ENCODE measurements around the gene KCNMA1. TPM values are rescaled to one million over a fixed set of nuclear protein-coding genes. Genes with fewer than 3 reads are reported as not detected.

Gene KCNMA1
- total RNA-seq, 1 donor from 2014 or later, result 41.3 TPM

DNA sequence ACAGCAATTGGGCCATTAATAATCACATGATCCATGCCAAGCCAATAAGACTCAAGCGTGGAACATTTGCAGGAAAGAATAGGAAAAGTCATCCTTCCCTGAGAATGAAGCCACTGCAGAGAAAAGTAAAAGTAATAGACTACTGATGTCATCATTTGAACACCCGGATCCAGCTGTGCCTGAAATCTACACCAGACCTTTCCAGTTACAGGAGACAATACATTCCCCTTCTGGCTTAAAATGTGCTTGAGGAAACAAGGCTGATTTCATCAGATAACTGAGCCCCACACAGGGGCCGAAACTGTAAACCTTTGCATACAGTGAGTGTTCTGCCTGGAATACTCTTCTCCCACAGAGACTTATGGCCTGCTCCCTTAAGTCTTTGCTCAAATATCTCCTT, 232.8 kb downstream of the KCNMA1 start:
- Histone ChIP-seq H3K27me3 (ENCODE audit: low read depth) (no peaks in the 10 kb centered on the region), H3K4me3 (no peak overlapping the region), H3K9me3 (no peaks in the 10 kb centered on the region), H3K4me1 (peaks cover 10% of the 10 kb centered on the region), H3K36me3 (no peaks in the 10 kb centered on the region), H3K27ac (no peak overlapping the region)
- intact Hi-C loops (cut with DNase I), result no loop called here
- DNase-seq (no peak), ATAC-seq (no peak)
- TF ChIP-seq, protein P1, sequence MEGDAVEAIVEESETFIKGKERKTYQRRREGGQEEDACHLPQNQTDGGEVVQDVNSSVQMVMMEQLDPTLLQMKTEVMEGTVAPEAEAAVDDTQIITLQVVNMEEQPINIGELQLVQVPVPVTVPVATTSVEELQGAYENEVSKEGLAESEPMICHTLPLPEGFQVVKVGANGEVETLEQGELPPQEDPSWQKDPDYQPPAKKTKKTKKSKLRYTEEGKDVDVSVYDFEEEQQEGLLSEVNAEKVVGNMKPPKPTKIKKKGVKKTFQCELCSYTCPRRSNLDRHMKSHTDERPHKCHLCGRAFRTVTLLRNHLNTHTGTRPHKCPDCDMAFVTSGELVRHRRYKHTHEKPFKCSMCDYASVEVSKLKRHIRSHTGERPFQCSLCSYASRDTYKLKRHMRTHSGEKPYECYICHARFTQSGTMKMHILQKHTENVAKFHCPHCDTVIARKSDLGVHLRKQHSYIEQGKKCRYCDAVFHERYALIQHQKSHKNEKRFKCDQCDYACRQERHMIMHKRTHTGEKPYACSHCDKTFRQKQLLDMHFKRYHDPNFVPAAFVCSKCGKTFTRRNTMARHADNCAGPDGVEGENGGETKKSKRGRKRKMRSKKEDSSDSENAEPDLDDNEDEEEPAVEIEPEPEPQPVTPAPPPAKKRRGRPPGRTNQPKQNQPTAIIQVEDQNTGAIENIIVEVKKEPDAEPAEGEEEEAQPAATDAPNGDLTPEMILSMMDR (IDR thresholded peaks at IDR 0.05), result no peak

DNA sequence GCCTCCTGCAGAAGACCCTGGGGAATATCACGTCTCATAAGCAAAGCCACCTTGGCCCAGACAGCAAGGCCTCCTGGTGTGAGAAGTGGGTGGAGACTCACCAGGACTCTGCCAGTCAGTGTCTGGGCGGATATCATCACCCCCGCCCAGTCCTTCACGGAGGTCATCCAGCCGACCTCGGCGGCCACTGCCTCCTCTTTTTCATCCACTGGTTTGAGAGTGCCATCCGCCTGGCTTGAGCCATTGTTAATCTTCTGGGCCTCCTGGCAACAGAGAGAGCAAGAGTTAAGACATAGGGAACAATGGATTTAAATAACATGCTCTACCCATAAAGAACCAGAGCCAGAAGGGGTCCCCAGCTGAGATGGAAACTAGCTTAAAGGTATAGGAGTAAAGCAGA, 233.8 kb downstream of the KCNMA1 start:
- ATAC-seq (no peak), DNase-seq (no peak)
- H3K4me3 ChIP-seq, result no peak overlapping the region
- H3K27ac ChIP-seq, result no peak overlapping the region
- TF ChIP-seq, protein P1 (IDR thresholded peaks at IDR 0.05), result no peak
- no peaks in the 10 kb centered on the region for H3K9me3 ChIP-seq
- peaks cover 10% of the 10 kb centered on the region for H3K4me1 ChIP-seq
- no peaks in the 10 kb centered on the region for H3K36me3 ChIP-seq
- intact Hi-C loops (cut with DNase I), result no loop called here
- H3K27me3 ChIP-seq (ENCODE audit: low read depth), result no peaks in the 10 kb centered on the region

DNA sequence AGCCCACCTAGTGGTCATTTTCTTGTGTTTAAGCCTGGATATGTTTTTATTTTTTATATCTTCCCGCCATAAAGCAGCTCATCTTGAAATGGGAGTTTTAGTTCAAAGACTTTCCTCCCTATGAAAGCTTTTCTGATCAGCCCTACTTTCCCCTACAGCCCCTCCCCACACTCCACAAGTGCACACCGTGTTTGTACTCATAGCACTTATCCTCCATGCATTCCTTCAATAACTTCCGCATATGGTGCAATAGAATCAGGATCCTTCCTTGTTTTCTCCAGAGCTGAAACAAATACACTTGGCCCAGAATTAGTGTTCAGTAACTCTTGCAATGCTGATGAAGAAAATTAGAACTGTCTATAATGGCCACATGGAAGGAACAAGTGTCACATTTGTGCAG, 235.9 kb downstream of the KCNMA1 start:
- Histone ChIP-seq H3K27me3 (ENCODE audit: low read depth) (no peaks in the 10 kb centered on the region), H3K9me3 (no peaks in the 10 kb centered on the region), H3K27ac (peak overlapping the region; percentile 50), H3K4me3 (no peak overlapping the region), H3K36me3 (no peaks in the 10 kb centered on the region), H3K4me1 (peaks cover 10% of the 10 kb centered on the region)
- peak; percentile 70 for DNase-seq
- peak; percentile 89 for ATAC-seq
- TF ChIP-seq, protein P1 (IDR thresholded peaks at IDR 0.05), result no peak
- intact Hi-C loops (cut with DNase I), result no loop called here

DNA sequence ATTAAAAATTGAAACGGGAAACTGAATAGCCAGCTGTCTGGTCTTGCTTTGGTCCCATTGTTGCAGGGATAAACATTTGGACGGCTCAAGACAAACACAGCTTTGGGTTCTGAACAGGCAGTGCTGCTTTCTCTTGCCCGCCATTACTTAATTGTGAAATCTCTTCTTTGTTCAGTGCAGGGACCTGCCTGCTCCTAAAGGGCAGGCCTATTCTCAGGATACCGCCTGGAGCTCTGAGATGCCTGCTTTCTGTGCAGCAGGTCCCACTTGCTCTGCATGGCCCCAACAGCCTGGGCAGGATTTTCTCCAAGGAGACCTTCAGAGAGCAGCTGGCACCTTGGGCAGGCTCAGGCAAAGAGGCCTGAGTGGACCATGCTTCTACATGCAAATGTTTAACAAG, 237.6 kb downstream of the KCNMA1 start:
- DNase-seq, result no peak
- no peaks in the 10 kb centered on the region for H3K9me3 ChIP-seq
- no peak for ATAC-seq
- no peak overlapping the region for H3K4me3 ChIP-seq
- no peaks in the 10 kb centered on the region for H3K36me3 ChIP-seq
- H3K27ac ChIP-seq, result no peak overlapping the region
- TF ChIP-seq, protein P1 (IDR thresholded peaks at IDR 0.05), result no peak
- H3K27me3 ChIP-seq (ENCODE audit: low read depth), result no peaks in the 10 kb centered on the region
- intact Hi-C loops (cut with DNase I), result no loop called here
- peaks cover 5% of the 10 kb centered on the region for H3K4me1 ChIP-seq

DNA sequence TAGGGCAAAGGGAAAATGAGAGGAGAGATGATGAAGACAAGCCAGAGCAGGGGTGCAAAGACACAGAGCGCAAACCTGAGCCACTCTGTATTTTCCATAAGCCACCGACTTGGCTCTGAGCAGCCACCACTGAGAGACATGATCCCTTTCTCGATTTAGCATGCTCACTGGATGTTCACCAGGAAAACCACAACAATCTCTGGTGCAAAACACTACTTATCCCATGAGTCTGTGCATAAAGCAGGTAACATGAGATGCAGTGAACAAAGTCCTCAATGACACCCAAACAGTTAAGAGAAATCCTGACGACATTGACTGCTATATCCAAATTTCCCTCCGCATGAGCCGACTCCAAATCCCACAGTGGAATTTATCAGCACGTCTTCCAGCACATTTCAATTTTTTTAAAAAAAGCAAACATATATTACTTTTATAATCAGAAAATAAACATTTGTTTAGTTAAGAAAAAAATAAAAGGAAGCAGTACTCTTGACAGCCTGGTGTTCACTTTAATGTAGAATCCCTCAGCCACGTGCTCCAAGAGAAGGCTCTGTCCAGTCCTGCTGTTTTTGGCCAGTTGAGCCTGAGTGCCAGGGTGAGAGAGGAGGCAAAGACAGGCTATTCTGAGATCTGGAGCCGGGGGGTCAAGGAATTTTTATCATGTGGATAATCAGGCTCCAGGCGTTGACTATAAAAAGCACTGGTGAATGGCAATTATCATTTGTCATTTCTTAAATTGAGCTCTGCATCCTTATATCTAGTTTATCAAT, 238.4 kb downstream of the KCNMA1 start:
- no peak for DNase-seq
- H3K4me1 ChIP-seq, result peaks cover 5% of the 10 kb centered on the region
- TF ChIP-seq, protein P1 (IDR thresholded peaks at IDR 0.05), result no peak
- no peak for ATAC-seq
- no peaks in the 10 kb centered on the region for H3K36me3 ChIP-seq
- H3K4me3 ChIP-seq, result no peak overlapping the region
- H3K9me3 ChIP-seq, result no peaks in the 10 kb centered on the region
- intact Hi-C loops (cut with DNase I), result loop anchor here (10.0 kb wide), 1 partner anchor 246 kb away; no protein-coding TSS in a partner anchor
- no peaks in the 10 kb centered on the region for H3K27me3 ChIP-seq (ENCODE audit: low read depth)
- no peak overlapping the region for H3K27ac ChIP-seq
